HFF-Myc (cell line): ENCODE measurements around the gene UNC13A.
"Not testable (repeated sequence)": the region's sequence is repeated elsewhere in the genome, so short reads cannot be mapped to it uniquely, and the experiment has no call there.

Experiments
- DNase-seq: peaks from one replicate; pipeline ENCODE4 v3.0.0-alpha.2; 2011; ENCODE audit warnings: low read depth; ENCODE audit errors: extremely low read depth
- H3K4me3 ChIP-seq: replicated peaks from 2 replicates; pipeline ENCODE4 v1.5.1; 2011; ENCODE audit warnings: low read depth, mild to moderate bottlenecking, control low read depth, low read length
- TF ChIP-seq, protein P1 (sequence below): IDR thresholded peaks from 2 replicates; pipeline ENCODE4 v1.5.1; 2012; ENCODE audit warnings: mild to moderate bottlenecking, low read depth, low read length, control low read depth; ENCODE audit errors: missing control alignments

UNC13A gene

GRCh38 chr19:17590866-17591265, 97.3 kb downstream of the UNC13A start:
- no peak overlapping the region for H3K4me3 ChIP-seq
- DNase-seq = no peak
- TF ChIP-seq, protein P1, sequence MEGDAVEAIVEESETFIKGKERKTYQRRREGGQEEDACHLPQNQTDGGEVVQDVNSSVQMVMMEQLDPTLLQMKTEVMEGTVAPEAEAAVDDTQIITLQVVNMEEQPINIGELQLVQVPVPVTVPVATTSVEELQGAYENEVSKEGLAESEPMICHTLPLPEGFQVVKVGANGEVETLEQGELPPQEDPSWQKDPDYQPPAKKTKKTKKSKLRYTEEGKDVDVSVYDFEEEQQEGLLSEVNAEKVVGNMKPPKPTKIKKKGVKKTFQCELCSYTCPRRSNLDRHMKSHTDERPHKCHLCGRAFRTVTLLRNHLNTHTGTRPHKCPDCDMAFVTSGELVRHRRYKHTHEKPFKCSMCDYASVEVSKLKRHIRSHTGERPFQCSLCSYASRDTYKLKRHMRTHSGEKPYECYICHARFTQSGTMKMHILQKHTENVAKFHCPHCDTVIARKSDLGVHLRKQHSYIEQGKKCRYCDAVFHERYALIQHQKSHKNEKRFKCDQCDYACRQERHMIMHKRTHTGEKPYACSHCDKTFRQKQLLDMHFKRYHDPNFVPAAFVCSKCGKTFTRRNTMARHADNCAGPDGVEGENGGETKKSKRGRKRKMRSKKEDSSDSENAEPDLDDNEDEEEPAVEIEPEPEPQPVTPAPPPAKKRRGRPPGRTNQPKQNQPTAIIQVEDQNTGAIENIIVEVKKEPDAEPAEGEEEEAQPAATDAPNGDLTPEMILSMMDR = no peak

- not testable (repeated sequence) for H3K4me3 ChIP-seq, DNase-seq
Observed at GRCh38 chr19:17585395-17585794, 102.8 kb downstream of the UNC13A start.

GRCh38 chr19:17584132-17584531, 104.0 kb downstream of the UNC13A start:
- TF ChIP-seq, protein P1 = no peak
- DNase-seq = no peak

GRCh38 chr19:17582613-17583012, 105.5 kb downstream of the UNC13A start:
- TF ChIP-seq, protein P1 = no peak

More at GRCh38 chr19:17584132-17584531, 104.0 kb downstream of the UNC13A start:
- H3K4me3 ChIP-seq = no peak overlapping the region

GRCh38 chr19:17581211-17581874, 106.8 kb downstream of the UNC13A start:
- no peak for DNase-seq
- TF ChIP-seq, protein P1 = no peak
- no peak overlapping the region for H3K4me3 ChIP-seq

More at GRCh38 chr19:17582613-17583012, 105.5 kb downstream of the UNC13A start:
- no peak for DNase-seq
- no peak overlapping the region for H3K4me3 ChIP-seq

DNA sequence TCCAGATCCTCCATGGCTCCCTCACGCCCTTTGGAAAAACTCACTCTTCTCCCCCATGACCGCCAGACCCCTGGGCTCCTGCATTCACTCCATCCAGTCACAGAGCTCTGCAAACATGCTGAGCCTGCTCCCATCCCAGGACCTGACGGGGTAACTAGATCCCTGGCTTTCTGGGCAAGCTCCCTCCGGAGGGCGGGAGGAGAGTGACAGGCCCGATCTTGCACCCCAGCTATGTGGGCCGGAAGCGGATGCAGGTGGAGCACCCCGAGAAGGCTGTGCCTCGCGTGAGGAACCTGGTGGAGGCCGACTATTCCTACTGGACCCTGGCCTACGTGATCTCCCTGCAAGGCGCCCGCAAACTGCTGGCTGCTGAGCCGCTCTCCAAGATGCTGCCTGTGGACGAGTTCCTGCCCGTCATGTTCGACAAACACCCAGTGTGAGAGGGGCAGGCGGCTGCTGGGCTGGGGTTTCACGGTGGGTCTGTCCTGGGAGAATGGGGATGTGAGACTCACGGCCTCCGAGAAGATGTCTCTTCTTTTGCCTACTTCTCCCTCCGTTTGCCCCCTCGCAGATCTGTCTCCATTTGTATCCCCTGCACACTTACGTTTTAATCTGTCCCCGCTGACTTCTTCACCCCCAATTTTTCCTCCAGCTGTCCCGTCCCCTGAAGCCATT, 107.5 kb downstream of the UNC13A start:
- no peak for DNase-seq
- TF ChIP-seq, protein P1 = no peak
- H3K4me3 ChIP-seq = no peak overlapping the region

DNA sequence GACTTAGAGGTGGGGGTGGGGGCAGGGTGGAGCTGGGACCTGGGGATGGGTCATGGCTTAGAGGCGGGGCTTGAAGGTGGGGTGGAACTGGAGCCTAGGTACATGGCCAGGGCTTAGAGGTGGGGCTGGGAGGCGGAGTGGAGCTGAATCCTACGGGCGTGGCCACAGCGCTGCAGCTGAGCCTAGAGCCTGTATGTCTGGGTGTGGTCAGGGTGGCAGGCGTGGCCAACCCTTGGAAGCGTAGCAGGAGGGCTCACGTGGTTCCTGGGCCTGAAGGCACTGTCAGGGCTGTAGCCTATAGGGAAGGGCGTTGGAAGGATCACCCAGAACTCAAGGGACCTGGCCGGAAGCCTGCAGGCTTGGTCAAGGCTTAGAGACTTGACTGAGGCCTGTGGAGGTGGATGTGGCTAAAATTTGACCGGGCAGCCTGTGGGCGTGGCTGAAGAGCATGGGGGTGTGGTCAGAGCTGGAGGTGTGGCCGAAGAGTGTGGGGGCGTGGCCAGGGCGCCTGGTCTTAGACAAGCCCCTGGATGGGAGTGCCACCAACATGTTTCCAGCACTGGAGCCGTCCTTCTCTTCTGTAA, 108.4 kb downstream of the UNC13A start:
- TF ChIP-seq, protein P1 = no peak
- DNase-seq = no peak
- no peak overlapping the region for H3K4me3 ChIP-seq
